HL-60 (cell line): Measurements from ENCODE around the gene NIPBL.

Source experiments
- DNase-seq, 2 experiments: peaks; one replicate each; pipeline ENCODE4 v3.0.0-alpha.2; 2010 to 2020; ENCODE audit warnings: low read depth in 1 of 2, low spot score in 1 of 2
- H3K27ac ChIP-seq: fragments of 250-450 bp; sonication (Bioruptor Pico); replicated peaks from 2 replicates; pipeline ENCODE4 v1.5.1; 2020; ENCODE audit warnings: mild to moderate bottlenecking, moderate library complexity
- H3K27me3 ChIP-seq: fragments of 250-450 bp; sonication (Bioruptor Pico); 2 replicates; pipeline ENCODE4 v1.5.1; 2021; ENCODE audit warnings: mild to moderate bottlenecking, moderate library complexity; ENCODE audit not compliant: insufficient read depth, poor library complexity, severe bottlenecking
- H3K4me3 ChIP-seq: replicated peaks from 2 replicates; pipeline ENCODE4 v1.5.1; 2011; ENCODE audit warnings: mild to moderate bottlenecking, control low read depth, low read length; ENCODE audit not compliant: insufficient read depth
- CTCF ChIP-seq: IDR thresholded peaks from one replicate; pipeline ENCODE4 v1.5.1; 2011; ENCODE audit warnings: low read length, control low read depth, inconsistent platforms; ENCODE audit not compliant: insufficient read depth
- GABPA ChIP-seq: IDR thresholded peaks from 2 replicates; pipeline ENCODE4 v1.6.1; 2012; ENCODE audit warnings: low read depth
- POLR2AphosphoS5 ChIP-seq: IDR thresholded peaks from 2 replicates; pipeline ENCODE4 v1.6.1; 2012; ENCODE audit warnings: low read depth
- REST ChIP-seq: IDR thresholded peaks from 2 replicates; pipeline ENCODE4 v1.6.1; 2012; ENCODE audit warnings: low read depth; ENCODE audit not compliant: insufficient replicate concordance
- SPI1 ChIP-seq: IDR thresholded peaks from 2 replicates; pipeline ENCODE4 v1.6.1; 2012; ENCODE audit warnings: low read depth, mild to moderate bottlenecking, borderline replicate concordance

NIPBL gene

GRCh38 chr5:37056762-37057161, 180.2 kb downstream of the NIPBL start:
- H3K27me3 ChIP-seq = no peaks in the 10 kb centered on the region
- H3K4me3 ChIP-seq = no peak overlapping the region
- no peak overlapping the region for H3K27ac ChIP-seq
- DNase-seq = no peak
- TF ChIP-seq REST (no peak), CTCF (no peak), POLR2AphosphoS5 (no peak), SPI1 (no peak), GABPA (no peak)

DNA sequence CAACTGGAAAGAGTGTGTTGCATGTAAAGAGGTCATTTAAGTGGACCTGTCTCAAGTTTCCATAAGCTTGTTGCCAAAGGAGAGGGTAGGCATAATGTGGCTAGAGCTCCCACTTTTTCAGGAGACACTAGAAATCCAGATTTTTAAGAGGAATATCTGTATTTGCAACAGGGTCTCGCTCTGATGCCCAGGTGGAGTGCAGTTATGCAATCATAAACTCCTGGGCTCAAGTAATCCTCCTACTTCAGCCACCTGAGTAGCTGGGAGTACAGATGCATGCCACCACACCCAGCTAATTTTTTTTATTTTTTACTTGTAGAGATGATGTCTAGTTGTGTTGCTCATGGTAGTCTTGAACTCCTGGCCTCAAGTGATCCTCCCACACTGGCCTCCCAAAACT, 183.5 kb downstream of the NIPBL start:
- no peak for DNase-seq
- H3K27ac ChIP-seq = no peak overlapping the region
- TF ChIP-seq GABPA = no peak
- TF ChIP-seq CTCF = no peak
- TF ChIP-seq REST = no peak
- TF ChIP-seq POLR2AphosphoS5 = no peak
- TF ChIP-seq SPI1 = no peak
- no peaks in the 10 kb centered on the region for H3K27me3 ChIP-seq
- no peak overlapping the region for H3K4me3 ChIP-seq

DNA sequence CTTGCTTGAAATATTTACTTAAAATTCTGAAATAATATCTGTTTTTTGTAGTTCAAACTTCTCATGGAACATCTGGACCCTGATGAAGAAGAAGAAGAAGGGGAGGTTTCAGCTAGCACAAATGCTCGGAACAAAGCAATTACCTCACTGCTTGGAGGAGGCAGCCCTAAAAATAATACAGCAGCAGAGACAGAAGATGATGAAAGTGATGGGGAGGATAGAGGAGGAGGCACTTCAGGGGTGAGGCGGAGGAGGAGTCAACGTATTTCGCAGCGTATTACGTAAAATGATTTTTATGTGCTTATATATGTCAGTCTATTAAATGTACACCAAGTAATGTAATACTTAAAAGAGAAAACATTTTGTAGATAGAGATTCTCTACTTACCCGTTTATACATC, 187.2 kb downstream of the NIPBL start:
- no peak overlapping the region for H3K27ac ChIP-seq
- no peak for TF ChIP-seq CTCF
- TF ChIP-seq REST = no peak
- no peak for TF ChIP-seq SPI1
- TF ChIP-seq GABPA = no peak
- no peak for TF ChIP-seq POLR2AphosphoS5
- no peaks in the 10 kb centered on the region for H3K27me3 ChIP-seq
- no peak for DNase-seq
- no peak overlapping the region for H3K4me3 ChIP-seq
